ENCODE data around the gene MAP6D1. TPM values are rescaled to one million over a fixed set of nuclear protein-coding genes. Genes with fewer than 3 reads are reported as not detected.

The MAP6D1 gene
- total RNA-seq, 2 experiments from 2014 or later, result 0.88 to 1.1 TPM

- H2AFZ ChIP-seq (ENCODE audit: low read length), result no peak overlapping the region
- no peak overlapping the region for H3K4me2 ChIP-seq (ENCODE audit: low read length)
- TF ChIP-seq EZH2phosphoT487 (IDR thresholded peaks at IDR 0.05; ENCODE audit: borderline replicate concordance, low read depth, low read length) (no peak), CTCF (conservative IDR thresholded peaks at IDR 0.05; ENCODE audit: low read length) (no peak)
- peaks cover 92% of the 10 kb centered on the region for H3K36me3 ChIP-seq (ENCODE audit: insufficient read depth, low read length)
- H4K20me1 ChIP-seq (ENCODE audit: insufficient read depth, low read length), result no peaks in the 10 kb centered on the region
- no peaks in the 10 kb centered on the region for H3K9me3 ChIP-seq (ENCODE audit: low read length)
- no peaks in the 10 kb centered on the region for H3K9me2 ChIP-seq (ENCODE audit: insufficient read depth, low read length)
- H3K27ac ChIP-seq (ENCODE audit: low read depth, low read length, poor library complexity, severe bottlenecking), result no peak overlapping the region
- no peak overlapping the region for H3K4me3 ChIP-seq (ENCODE audit: low read depth, low read length, poor library complexity, severe bottlenecking)
- no peak for DNase-seq (ENCODE audit: low spot score)
- no peaks in the 10 kb centered on the region for H3K79me2 ChIP-seq (ENCODE audit: insufficient read depth, low read depth, low read length)
- no TSS peak for BruUV-seq (replicated peaks)
- ChIA-PET CTCF (ENCODE audit: unreplicated experiment) (no interaction called here), POLR2A (no interaction called here)
- no peaks in the 10 kb centered on the region for H3K4me1 ChIP-seq (ENCODE audit: insufficient read depth, low read length, poor library complexity, severe bottlenecking)
- intact Hi-C loops (cut with micrococcal nuclease; ENCODE audit: unreplicated experiment), result no loop called here
These were observed 42.7 kb downstream of the MAP6D1 start for GRCh38 chr3:183782576-183783276.

- no peak for TF ChIP-seq EZH2phosphoT487 (IDR thresholded peaks at IDR 0.05; ENCODE audit: borderline replicate concordance, low read depth, low read length)
- TF ChIP-seq CTCF (conservative IDR thresholded peaks at IDR 0.05; ENCODE audit: low read length), result no peak
- CTCF ChIA-PET (ENCODE audit: unreplicated experiment), result no interaction called here
- intact Hi-C loops (cut with micrococcal nuclease; ENCODE audit: unreplicated experiment), result no loop called here
- Histone ChIP-seq H2AFZ (ENCODE audit: low read length) (no peak overlapping the region), H3K4me1 (ENCODE audit: insufficient read depth, low read length, poor library complexity, severe bottlenecking) (no peaks in the 10 kb centered on the region), H4K20me1 (ENCODE audit: insufficient read depth, low read length) (no peaks in the 10 kb centered on the region), H3K9me2 (ENCODE audit: insufficient read depth, low read length) (no peaks in the 10 kb centered on the region), H3K4me3 (ENCODE audit: low read depth, low read length, poor library complexity, severe bottlenecking) (no peak overlapping the region), H3K79me2 (ENCODE audit: insufficient read depth, low read depth, low read length) (no peaks in the 10 kb centered on the region), H3K9me3 (ENCODE audit: low read length) (no peaks in the 10 kb centered on the region), H3K36me3 (ENCODE audit: insufficient read depth, low read length) (peaks cover 92% of the 10 kb centered on the region), H3K27ac (ENCODE audit: low read depth, low read length, poor library complexity, severe bottlenecking) (no peak overlapping the region), H3K4me2 (ENCODE audit: low read length) (no peak overlapping the region)
- DNase-seq (ENCODE audit: low spot score), result no peak
- no TSS peak for BruUV-seq (replicated peaks)
- POLR2A ChIA-PET, result no interaction called here
These were observed 44.1 kb downstream of the MAP6D1 start for GRCh38 chr3:183781246-183781645.

- Histone ChIP-seq H3K4me1 (ENCODE audit: insufficient read depth, low read length, poor library complexity, severe bottlenecking) (no peaks in the 10 kb centered on the region), H3K27ac (ENCODE audit: low read depth, low read length, poor library complexity, severe bottlenecking) (no peak overlapping the region), H4K20me1 (ENCODE audit: insufficient read depth, low read length) (no peaks in the 10 kb centered on the region), H3K79me2 (ENCODE audit: insufficient read depth, low read depth, low read length) (no peaks in the 10 kb centered on the region), H2AFZ (ENCODE audit: low read length) (no peak overlapping the region), H3K9me2 (ENCODE audit: insufficient read depth, low read length) (no peaks in the 10 kb centered on the region), H3K9me3 (ENCODE audit: low read length) (no peaks in the 10 kb centered on the region), H3K4me2 (ENCODE audit: low read length) (no peak overlapping the region), H3K4me3 (ENCODE audit: low read depth, low read length, poor library complexity, severe bottlenecking) (no peak overlapping the region), H3K36me3 (ENCODE audit: insufficient read depth, low read length) (peaks cover 92% of the 10 kb centered on the region)
- DNase-seq (ENCODE audit: low spot score), result no peak
- POLR2A ChIA-PET, result interaction anchor here (0.5 to 1.0 kb wide), 6 partner anchors 25 to 479 kb away, joined by 3 to 8 read pairs (median 4); no protein-coding TSS in a partner anchor
- no TSS peak for BruUV-seq (replicated peaks)
- intact Hi-C loops (cut with micrococcal nuclease; ENCODE audit: unreplicated experiment), result no loop called here
- CTCF ChIA-PET (ENCODE audit: unreplicated experiment), result no interaction called here
- no peak for TF ChIP-seq EZH2phosphoT487 (IDR thresholded peaks at IDR 0.05; ENCODE audit: borderline replicate concordance, low read depth, low read length)
- TF ChIP-seq CTCF (conservative IDR thresholded peaks at IDR 0.05; ENCODE audit: low read length), result no peak
These were observed 45.4 kb downstream of the MAP6D1 start for GRCh38 chr3:183779896-183780465.
